Activated CD8-positive, alpha-beta memory T cell treated with anti-CD3 and anti-CD28 coated beads for 24 hours (primary cell): Measurements from ENCODE around the gene GALNT1.

Experiments
- DNase-seq: peaks from one replicate; pipeline ENCODE4 v3.0.0-alpha.2; 2020

The GALNT1 gene

DNA sequence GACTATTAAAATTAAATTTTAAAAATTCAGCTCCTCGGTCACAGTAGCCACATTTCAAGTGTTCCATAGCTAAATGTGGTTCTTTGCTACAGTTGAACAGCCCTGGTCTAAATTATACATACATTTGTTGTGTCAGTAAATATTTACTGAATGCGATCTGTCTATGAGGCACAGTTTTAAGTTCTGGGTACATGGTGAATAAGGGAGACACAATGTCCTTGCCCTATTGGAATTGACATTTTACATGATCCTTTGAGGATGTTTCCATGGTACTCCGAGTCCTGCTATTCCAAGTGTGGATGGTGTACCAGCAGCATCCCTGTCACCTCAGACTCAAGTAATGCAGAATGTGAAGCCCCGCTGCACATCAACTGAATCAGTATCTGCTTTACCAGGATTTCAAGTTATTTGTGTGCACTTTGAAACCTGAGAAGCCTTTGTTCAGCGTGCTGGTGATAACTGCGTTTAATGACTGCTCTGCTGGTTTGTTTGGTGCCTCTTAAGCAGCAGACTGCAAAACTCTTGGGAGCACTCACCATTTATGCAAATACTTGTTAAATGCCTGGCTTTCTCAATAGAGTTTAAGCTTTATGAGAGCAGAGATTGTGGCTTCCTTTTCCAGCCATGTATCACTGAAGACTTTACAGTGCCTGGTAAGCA is 1.5 kb downstream of the GALNT1 start:
- DNase-seq, result no peak

- DNase-seq, result no peak
Observed at GRCh38 chr18:35584735-35585134, 3.2 kb downstream of the GALNT1 start.

DNA sequence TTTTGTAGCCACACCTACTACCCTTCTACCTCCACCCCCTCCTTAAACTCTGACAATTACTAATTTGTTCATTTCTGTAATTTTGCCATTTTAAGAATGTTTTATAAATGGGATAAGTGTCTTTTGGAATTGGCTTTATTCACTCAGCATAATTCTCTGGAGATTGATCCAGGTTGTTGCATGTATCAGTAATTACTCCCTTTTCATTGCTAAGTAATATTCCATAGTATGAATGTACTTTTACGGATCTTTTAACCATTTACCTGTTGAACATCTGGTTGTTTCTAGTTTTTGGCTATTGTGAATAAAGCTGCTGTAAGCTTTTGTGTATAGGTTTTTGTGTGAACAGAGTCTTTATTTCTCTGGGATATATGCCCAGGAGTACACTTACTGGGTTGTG is 4.1 kb downstream of the GALNT1 start:
- DNase-seq, result no peak

- no peak for DNase-seq
Observed at GRCh38 chr18:35588122-35588521, 6.6 kb downstream of the GALNT1 start.

GRCh38 chr18:35588995-35589394 is 7.5 kb downstream of the GALNT1 start:
- DNase-seq, result no peak

DNA sequence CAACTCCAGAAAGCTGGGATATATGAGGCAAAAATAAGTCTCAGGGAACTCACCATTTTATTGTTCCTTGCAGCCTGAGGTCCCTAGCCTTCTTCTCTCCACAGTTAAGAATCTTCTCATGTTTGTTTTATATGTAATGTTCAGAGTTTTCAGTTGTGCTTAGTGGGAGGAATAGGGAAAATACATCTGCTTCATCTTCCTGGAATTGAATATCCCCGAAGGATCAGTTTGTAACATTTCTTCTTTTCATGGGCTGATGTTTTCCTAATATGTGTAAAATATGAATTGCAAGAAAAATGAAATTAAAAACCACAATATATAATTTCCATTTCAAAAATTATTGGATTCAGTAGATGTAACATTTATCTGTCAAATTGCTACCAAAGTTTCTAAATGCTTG is 8.0 kb downstream of the GALNT1 start:
- no peak for DNase-seq

- DNase-seq, result no peak
Observed at GRCh38 chr18:35590935-35591334, 9.4 kb downstream of the GALNT1 start.

DNA sequence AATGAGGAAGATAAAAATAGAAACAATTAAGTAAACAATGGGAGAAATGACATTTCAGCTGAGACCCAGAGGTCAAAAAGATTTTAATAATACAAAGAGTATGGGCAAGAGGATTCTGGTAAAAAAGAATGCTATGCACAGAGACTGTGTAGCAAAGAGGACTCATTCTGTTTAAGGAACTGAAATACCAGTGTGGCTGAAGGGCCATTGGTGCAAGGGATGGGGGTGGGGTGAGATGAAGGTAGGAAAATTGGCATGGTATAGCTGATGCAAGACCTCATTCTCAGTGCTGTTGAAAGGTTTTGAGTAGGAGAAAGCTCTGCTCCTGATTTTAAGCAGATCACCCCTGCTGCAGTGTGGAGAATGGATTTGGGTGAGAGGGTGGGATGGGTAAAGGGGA is 10.8 kb downstream of the GALNT1 start:
- no peak for DNase-seq

DNA sequence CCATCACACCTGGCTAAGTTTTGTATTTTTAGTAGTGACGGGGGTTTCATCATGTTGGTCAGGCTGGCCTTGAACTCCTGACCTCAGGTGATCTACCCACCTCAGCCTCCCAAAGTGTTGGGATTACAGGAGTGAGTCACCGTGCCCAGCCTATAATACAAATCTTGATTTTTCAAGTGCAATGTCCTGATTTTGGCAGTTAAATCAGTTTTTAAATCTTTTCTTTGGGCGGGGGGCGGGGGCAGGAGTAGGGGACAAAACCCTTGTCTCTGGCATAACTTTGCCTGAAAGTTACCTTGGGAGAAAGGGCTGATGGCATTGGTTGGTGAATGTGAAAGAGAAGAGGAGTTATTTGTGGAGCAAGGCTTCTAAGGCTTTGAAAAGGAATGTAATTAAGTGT is 12.3 kb downstream of the GALNT1 start:
- no peak for DNase-seq

DNA sequence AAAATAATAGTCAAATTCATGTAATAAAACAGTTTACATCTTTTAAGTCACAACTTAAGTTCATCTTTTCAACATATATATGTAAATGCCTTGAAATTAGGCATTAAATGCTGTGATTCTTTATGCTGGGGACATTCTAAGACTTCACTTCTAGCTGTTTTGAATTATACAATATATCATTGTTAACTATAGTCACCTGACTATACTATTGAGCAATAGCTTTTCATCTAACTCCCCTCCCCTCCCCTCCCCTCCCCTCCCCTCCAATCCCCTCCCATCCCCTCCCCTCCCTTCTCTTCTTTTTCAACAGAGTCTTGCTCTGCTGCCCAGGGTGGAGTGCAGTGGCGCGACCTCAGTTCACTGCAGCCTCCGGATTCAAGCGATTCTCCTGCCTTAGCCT is 16.2 kb downstream of the GALNT1 start:
- no peak for DNase-seq

DNA sequence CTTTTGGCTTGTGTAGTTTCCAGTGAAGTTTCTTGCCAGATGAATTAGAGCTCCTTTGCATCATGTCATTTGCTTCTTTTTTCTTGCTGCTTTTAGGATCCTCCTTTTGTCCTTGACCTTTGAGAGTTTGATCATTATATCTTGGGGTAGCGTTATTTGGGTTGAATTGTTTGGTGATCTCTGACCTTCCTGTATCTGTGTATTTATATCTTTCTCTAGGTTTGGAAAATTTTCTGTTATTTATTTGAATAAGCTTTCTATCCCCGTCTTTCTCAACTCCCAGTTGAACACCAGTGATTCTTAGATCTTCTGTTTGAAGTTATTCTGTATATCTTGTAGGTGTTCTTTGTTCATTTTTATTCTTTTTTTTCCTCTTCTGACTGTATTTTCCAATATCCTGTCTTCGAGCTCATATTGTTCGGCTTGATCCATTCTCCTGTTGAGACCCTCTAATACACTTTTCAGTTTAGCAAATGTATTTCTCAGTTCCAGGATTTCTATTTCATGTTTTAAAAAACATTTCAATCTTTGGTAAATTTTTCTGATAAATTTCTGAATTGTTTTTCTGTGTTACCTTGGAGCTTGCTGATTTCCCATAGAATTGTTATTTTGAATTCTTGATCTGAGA is 20.8 kb downstream of the GALNT1 start:
- no peak for DNase-seq

GRCh38 chr18:35603008-35603407 is 21.5 kb downstream of the GALNT1 start:
- no peak for DNase-seq

DNA sequence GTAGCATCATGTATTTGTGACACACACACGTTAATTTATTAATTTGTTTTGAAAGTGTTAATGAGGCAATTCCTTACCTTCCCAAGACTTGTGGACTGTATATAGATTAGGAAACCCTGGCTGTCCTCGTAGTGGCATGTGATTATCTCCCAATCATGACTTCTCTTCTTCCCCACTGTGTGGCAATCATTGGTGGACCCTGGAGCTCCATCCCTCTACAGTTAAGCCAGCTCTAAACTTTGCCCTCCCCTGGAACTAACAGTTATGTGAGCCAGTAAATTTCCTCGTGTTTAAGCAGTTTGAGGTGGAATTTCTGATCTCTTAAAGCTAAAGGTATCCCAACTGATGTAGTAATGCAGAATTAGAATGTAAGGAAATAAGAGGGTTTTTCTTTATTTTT is 22.0 kb downstream of the GALNT1 start:
- no peak for DNase-seq

DNA sequence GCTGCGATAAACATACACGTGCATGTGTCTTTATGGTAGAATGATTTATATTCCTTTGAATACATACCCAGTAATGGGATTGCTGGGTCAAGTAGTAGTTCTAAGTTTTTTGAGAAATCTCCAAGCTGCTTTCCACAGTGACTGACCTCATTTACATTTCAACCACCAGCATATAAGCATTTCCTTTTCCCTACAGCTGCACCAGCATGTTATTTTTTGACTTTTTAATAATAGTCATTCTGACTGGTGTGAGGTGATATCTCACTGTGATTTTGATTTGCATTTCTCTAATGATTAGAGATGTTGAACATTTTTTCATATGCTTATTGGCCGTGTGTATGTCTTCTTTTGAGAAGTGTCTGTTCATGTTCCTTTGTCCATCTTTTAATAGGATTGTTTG is 22.8 kb downstream of the GALNT1 start:
- no peak for DNase-seq

GRCh38 chr18:35605686-35606417 is 24.3 kb downstream of the GALNT1 start:
- DNase-seq, result no peak

GRCh38 chr18:35609236-35609635 is 27.7 kb downstream of the GALNT1 start:
- DNase-seq, result no peak

- no peak for DNase-seq
Observed at GRCh38 chr18:35610089-35610488, 28.5 kb downstream of the GALNT1 start.

GRCh38 chr18:35610724-35611123 is 29.2 kb downstream of the GALNT1 start:
- DNase-seq, result no peak

- DNase-seq, result no peak
Observed at GRCh38 chr18:35611518-35611917, 30.0 kb downstream of the GALNT1 start.

- no peak for DNase-seq
Observed at GRCh38 chr18:35616074-35616473, 34.5 kb downstream of the GALNT1 start.

DNA sequence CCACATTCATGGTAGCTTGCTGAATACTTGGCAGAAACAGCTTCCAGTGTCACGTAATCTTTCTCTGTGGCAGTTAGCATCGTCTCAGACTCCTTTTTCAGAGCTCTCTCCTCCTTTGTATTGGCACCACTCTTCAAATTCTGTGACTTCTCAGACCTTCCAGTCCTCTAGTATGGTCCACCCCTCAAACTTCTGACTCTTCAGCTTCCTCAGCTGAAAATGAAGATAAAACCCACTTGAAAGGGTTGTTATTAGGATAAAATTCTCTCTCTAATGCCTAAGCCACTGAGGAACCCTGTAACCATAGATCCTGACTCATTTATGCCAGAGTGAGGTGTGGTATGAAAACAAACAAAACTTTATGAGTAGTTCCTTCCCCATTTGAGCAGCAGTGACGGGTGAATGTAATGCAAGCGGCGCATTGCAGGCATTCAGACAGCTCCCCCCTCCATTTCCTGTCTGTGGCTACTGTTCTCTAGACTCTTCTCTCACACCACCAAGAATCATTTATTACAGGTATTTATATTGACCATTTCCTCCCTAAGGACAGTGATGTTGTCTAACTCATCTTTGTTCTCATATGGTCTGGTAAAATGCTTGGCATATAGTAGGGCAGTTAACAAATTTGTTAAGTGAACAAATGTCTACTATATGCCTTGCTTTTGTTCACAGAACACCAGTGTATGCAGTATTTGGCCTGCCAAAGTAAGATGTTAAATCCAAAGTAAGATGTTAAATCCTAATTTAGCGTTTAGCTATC is 35.3 kb downstream of the GALNT1 start:
- peak; percentile 71 for DNase-seq

DNA sequence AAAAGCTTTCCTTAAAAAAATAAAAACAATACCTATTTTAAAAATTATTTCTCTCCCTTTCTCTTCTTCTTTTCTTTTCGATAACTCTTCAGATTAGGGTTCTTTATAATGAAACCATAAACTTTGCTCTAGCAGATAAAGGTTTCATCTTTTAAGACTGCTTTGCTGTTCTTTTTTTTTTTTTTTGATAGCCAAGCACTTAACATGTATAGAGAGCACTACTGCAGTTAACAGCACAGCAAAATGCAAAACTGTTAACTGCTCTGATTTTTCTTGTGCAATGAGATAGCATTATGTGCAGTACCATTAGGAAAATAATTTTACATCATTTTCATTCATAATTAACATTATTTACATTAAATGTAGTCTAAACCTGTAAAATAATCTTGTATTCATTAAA is 36.3 kb downstream of the GALNT1 start:
- no peak for DNase-seq

GRCh38 chr18:35618289-35618688 is 36.7 kb downstream of the GALNT1 start:
- no peak for DNase-seq

GRCh38 chr18:35618696-35619095 is 37.2 kb downstream of the GALNT1 start:
- no peak for DNase-seq
